HepG2 (cell line): ENCODE data around the gene PDE3B. TPM values are rescaled to one million over a fixed set of nuclear protein-coding genes. Genes with fewer than 3 reads are reported as not detected.

Source experiments
- CCAR2 ChIP-seq: fragments of 200-400 bp; formaldehyde crosslinking; optimal IDR thresholded peaks from 2 replicates; pipeline ENCODE3; 2018; ENCODE audit warnings: low read depth, mild to moderate bottlenecking, low read length, moderate library complexity
- GLI4 ChIP-seq: sonication (generic); formaldehyde crosslinking; IDR thresholded peaks from 2 replicates; pipeline ENCODE4 v1.5.1; 2020; ENCODE audit warnings: missing genetic modification reagents, mild to moderate bottlenecking, moderate library complexity, borderline replicate concordance
- LCORL ChIP-seq, 2 experiments: fragments of 450-650 bp in 1 of 2; sonication (generic) in 1 of 2; formaldehyde crosslinking in 1 of 2; IDR thresholded peaks; 2 replicates each; pipeline versions ENCODE4 v1.5.0 to v1.6.1; 2017 to 2020; ENCODE audit warnings: antibody characterized with exemption in 1 of 2, missing genetic modification reagents in 1 of 2
- NR2F1 ChIP-seq, 2 experiments: fragments of 450-650 bp in 1 of 2; formaldehyde crosslinking in 1 of 2; IDR thresholded peaks; 2 replicates each; pipeline versions ENCODE4 v1.5.0 to v1.6.1; 2016 to 2020; ENCODE audit warnings: mild to moderate bottlenecking in 1 of 2, missing compliant biosample characterization in 1 of 2, missing genetic modification reagents in 1 of 2, moderate library complexity in 1 of 2
- REPIN1 ChIP-seq: sonication (generic); formaldehyde crosslinking; IDR thresholded peaks from 2 replicates; pipeline ENCODE4 v1.8.0; 2022; ENCODE audit warnings: missing genetic modification reagents, low read depth, mild to moderate bottlenecking, borderline replicate concordance
- SMAD3 ChIP-seq: sonication (generic); formaldehyde crosslinking; IDR thresholded peaks from 2 replicates; pipeline ENCODE4 v1.4.0; 2020; ENCODE audit warnings: missing genetic modification reagents
- SMAD9 ChIP-seq: sonication (generic); formaldehyde crosslinking; IDR thresholded peaks from 2 replicates; pipeline ENCODE4 v1.5.1; 2020; ENCODE audit warnings: mild to moderate bottlenecking, missing genetic modification reagents
- SOX13 ChIP-seq, 3 experiments: fragments of 450-650 bp in 1 of 3; sonication (generic) in 1 of 3; formaldehyde crosslinking in 1 of 3; IDR thresholded peaks in 2 of 3; conservative IDR thresholded peaks in 1 of 3; 2 replicates each; pipeline versions ENCODE4 v1.5.0 to v1.6.1; 2016 to 2020; ENCODE audit warnings: antibody characterized with exemption in 1 of 3, mild to moderate bottlenecking in 1 of 3, missing compliant biosample characterization in 1 of 3, missing genetic modification reagents in 1 of 3, moderate library complexity in 1 of 3
- STAT6 ChIP-seq: sonication (generic); formaldehyde crosslinking; IDR thresholded peaks from 2 replicates; pipeline ENCODE4 v1.4.0; 2020; ENCODE audit warnings: missing genetic modification reagents, mild to moderate bottlenecking, borderline replicate concordance
- TFDP1 ChIP-seq: IDR thresholded peaks from 2 replicates; pipeline ENCODE4 v1.6.1; 2016; ENCODE audit warnings: missing compliant biosample characterization, missing genetic modification reagents, borderline replicate concordance
- ZNF407 ChIP-seq: sonication (generic); formaldehyde crosslinking; IDR thresholded peaks from one replicate; pipeline ENCODE4 v1.5.1; 2020; ENCODE audit warnings: mild to moderate bottlenecking, missing genetic modification reagents; ENCODE audit errors: not compliant biosample characterization
- ZNF512 ChIP-seq: sonication (generic); formaldehyde crosslinking; IDR thresholded peaks from 2 replicates; pipeline ENCODE4 v1.4.0; 2020; ENCODE audit warnings: mild to moderate bottlenecking, missing genetic modification reagents
- polyA plus RNA-seq, 8 experiments: library from polyadenylated mRNA; depleted of rRNA in 3 of 8; stranded (reverse) in 7 of 8; unstranded in 1 of 8; fragments of >200 nt; fragmentation: Illumina TruSeq in 4 of 8; extraction: Trizol in 4 of 8; gene quantifications; 2 replicates each; pipeline versions ENCODE4 v1.2.1 to v1.2.3, GENCODE V29; 2011 to 2016; ENCODE audit warnings: low read depth in 4 of 8, missing spikeins in 1 of 8, mixed read lengths in 1 of 8; ENCODE audit not compliant: insufficient read depth in 1 of 8
- total RNA-seq, 5 experiments: library from RNA; depleted of rRNA; stranded (reverse); fragments of >200 nt; fragmentation: Illumina TruSeq; extraction: Trizol; gene quantifications; 2 replicates each; pipeline ENCODE4 v1.2.3, GENCODE V29; 2016; ENCODE audit warnings: low read depth in 1 of 5

Gene PDE3B
- total and polyA plus RNA-seq, 2 of the 13 experiments (the other 11 are each of a cell fraction or from before 2014, with no cell fraction given) = 14.1 to 26.5 TPM

- TF ChIP-seq SOX13 (IDR thresholded peaks at IDR 0.05) (no peak), SOX13 (CRISPR knock-in tag; conservative IDR thresholded peaks at IDR 0.05 in 1 of 2, IDR thresholded peaks at IDR 0.05 in 1 of 2) (0 out of 4 replicates have a peak, but pooled peaks of 1 of the 2 experiments have one; percentile 14), REPIN1 (CRISPR knock-in tag) (peak; percentile 45; the same call in 1 of the 2 replicates), ZNF407 (CRISPR knock-in tag) (no peak), SMAD9 (CRISPR knock-in tag) (peak; percentile 87; the same call in 1 of the 2 replicates), LCORL (IDR thresholded peaks at IDR 0.05) (no peak), LCORL (CRISPR knock-in tag; IDR thresholded peaks at IDR 0.05) (no peak), STAT6 (CRISPR knock-in tag) (no peak), NR2F1 (CRISPR knock-in tag; IDR thresholded peaks at IDR 0.05) (no peak), TFDP1 (CRISPR knock-in tag) (peak; percentile 84; the same call in 1 of the 2 replicates), SMAD3 (CRISPR knock-in tag) (0 out of 2 replicates have a peak, but pooled peaks have one; percentile 16), ZNF512 (CRISPR knock-in tag) (no peak), GLI4 (CRISPR knock-in tag) (no peak), CCAR2 (no peak)
Observed at GRCh38 chr11:14642873-14643696, 519 bp upstream of the PDE3B start (continued).
